ENCODE results near the gene DOP1A.
"Not testable (repeated sequence)": the region's sequence is repeated elsewhere in the genome, so short reads cannot be mapped to it uniquely, and the experiment has no call there.

Gene DOP1A

DNA sequence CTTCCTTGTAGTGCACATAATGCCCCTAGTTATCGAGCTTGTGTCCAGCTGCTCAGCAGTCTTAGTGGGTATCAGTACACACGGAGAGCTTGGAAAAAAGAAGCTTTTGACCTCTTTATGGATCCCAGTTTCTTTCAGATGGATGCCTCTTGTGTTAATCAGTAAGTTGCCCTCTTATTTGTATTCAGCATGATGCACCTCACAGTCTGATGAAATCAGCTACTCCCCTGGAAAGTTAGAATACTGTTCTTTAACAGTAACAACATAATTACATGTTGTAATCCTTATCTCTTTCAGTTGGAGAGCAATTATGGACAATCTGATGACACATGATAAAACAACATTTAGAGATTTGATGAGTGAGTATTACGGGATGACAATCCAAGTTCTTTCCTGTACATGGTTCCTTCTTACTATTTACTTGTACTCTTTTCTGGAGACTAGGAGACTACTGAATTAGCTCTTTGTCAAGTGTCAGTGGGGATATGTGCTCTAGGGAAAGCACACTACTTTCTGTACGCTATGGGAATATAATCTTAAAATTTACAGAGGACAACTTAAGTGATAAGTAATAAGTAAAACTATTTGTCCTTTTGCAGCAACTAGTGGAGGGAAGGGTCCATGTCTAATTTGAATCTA, 86.5 kb downstream of the DOP1A start:
- DNase-seq = no peak

DNA sequence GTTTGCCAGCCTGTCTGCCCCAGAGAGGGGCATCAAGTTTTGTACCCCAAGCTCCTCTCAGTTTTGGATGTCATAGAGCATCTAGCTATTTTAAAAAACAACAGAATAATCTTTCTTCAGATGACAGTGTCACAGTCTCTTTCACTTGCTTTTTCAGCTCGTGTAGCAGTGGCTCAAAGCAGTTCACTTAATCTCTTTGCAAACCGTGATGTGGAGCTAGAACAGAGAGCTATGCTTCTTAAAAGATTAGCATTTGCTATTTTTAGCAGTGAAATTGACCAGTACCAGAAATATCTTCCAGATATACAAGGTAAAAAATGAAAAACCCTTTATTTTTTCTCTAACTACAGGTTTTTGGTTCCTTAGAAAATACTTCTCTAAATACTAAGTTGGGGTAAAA, 88.3 kb downstream of the DOP1A start:
- no peak for DNase-seq

DNA sequence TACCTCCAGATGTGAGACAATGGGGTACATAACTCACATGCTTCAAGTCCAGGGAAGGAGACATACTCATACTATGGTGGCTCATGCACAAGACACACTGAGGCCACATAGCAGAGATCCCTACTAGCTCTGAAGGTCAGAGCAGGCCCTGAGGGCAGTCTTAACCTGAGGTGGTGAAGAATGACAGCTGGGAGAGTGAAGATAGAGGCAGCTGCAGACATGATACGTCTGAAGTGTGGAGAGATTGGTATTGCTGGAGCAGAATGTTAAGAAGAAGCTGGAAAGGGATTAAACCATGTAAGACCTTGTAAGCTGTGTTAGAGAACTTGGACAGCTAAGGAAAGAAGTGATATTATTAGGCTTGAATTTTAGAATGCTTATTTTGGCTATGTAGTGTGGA, 92.7 kb downstream of the DOP1A start:
- DNase-seq = no peak

DNA sequence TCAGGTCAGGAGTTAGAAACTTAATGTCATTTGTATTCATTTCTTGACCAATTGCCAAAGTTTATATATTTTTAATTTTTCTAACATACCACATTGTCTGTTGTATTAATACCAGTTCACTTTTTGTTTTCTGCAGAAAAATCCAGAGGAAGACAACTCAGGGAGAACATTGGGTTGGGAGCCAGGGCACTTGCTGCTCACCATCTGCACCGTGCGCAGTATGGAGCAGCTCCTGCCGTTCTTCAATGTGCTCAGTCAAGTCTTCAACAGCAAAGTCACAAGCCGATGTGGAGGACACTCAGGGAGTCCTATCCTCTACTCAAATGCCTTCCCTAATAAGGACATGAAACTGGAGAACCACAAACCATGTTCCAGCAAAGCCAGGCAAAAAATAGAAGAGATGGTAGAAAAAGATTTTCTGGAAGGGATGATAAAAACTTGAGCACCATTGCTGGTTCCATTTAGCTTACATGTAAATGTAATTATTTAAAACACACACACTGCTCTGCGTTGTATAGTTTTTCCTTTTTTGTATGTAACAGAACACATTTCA, 100.3 kb downstream of the DOP1A start:
- DNase-seq = no peak

DNA sequence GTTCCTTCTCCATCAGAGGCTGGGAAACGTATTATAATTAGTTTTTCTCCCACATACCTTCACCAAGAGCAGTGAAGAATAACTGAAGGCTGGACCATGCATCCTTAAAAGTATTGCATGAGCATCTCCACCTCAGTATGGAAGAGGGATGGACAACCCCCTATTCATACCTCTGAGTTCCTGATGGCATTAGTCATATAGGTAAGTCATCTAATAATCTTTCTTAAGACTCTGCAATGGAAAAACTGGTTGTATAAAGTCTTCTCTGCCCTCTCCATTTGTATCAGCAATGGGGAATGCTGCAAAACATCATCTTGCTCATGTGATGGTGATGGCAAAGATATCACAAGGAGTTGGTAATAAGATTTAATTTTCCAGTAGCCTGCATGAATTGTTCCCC, 101.1 kb downstream of the DOP1A start:
- DNase-seq = no peak

DNA sequence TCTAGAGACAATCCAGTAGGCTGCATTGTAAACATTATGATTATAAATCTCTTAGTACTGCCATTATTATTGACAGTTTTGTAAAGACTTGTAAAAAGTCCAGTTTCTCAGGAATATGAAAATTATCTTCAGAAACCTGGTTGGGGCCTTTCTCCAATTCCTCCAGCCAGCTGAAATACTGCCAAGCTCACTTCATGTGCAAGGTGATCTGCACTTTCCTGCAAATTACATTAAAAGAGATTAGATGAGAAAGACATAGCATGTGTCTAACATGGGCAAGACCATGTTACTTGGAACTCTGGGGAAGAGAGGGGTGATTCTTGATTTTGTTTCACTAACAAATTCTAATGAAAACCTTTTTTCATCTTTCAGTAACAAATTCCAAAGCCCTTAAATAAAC, 101.6 kb downstream of the DOP1A start:
- no peak for DNase-seq

DNA sequence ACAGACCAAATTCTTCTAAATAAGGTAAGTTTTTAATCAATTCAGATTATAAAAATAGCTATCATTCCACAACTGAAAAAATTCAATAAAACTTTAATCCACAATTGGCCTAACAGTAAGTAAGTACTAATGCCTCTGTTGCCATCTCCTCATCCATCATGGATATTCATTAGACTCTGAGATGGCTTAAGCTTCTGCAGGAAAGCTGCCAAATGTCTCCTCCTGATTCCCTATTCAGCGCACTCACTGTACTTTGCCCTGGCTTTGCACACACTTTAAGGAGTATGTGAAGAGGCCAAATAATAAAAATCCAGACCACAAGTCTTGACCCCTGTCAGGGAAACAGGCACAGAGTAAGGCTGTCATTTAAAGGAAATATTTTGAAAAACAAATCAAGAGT, 102.0 kb downstream of the DOP1A start:
- DNase-seq = no peak

DNA sequence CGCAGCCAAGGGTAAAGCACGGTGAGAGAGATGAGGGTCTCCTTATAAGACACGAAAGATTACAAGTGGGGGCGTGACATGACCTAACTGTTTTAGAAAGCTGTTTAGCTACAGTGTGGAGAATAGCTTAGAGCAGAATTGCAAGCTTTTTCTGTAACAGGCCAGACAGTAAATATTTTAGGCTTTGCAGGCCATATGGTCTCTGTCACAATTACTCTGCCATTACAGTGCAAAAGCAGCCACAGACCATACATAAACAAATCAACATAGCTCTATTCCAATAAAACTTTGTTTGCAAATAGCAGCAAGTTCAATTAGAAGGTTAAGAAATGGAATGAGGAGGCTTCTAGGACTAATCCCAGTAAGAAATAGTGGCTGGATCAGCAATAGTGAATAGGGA, 108.8 kb downstream of the DOP1A start:
- DNase-seq = no peak

DNA sequence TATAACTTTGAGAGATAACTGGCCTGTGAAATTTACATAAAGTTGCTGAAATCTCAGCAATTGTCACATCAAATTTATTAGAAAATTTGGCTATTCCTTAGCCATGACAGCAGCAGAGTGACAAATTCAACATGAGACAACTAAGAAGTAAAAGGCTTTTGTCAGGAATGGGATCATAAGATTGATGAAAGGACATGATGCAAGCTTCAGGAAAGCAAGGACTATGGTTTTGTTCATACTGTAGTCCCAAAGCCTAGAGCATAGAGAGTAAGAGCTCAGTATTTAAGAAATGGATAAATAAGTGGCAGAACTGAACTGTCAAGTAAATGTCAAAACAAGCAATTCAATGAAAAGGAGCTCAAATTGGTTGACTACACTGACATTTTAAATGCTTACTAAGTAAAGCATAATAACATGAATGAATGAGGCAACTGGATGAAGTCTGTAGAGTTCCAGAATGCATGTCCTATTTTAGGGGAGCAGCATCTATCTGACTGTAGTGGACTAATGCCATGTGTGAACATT, 113.0 kb downstream of the DOP1A start:
- DNase-seq = no peak

DNA sequence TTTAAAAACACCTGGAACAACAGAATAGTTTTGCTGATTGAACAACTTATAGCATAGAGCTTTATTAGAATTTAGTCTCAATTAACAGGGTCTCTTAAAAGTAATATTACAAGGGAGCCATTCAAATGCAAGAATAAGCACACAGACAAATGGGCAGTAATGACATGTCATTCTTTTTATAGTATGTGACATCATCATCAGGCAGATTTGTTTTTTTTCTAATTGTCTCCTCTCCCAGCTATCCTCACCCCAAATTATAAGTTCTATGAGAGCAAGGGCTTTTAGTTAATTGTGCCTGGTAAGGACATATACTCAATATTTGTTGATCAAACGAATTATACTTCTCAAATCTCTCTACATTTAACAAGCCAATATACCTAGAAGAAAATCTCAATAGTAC, 114.6 kb downstream of the DOP1A start:
- no peak for DNase-seq

DNA sequence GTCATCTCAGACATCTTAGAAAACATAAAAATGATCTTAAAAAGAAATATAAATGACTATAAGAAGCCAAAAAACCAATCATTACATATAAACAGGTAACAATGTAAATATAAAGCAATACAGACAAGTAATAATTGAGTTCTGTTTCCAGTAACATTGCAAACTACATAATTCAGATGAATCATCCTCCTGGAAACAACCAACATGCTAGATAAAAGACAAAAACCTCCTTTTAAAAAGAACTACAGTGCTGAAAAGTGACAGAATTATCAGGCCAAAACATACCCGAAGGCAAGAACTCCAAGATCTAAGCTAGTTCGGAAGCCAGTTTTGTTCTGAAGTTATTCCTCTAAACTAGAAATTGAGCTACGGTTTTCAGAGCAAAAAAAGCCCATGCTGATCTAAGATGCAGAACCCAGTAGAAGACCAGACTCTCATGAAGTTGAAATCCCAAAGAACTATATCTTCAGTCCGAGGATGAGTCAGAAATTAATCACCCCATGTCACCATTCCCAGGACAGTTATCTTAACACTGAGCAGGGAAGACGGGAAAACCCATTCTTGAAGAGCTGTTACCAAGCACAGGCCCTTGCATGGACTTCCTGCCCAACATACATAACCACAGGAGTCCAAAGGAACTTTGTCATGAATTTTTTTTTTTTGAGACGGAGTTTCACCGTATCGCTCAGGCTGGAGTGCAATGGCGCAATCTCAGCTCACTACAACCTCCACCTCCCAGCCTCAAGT, 115.8 kb downstream of the DOP1A start:
- no peak for DNase-seq

DNA sequence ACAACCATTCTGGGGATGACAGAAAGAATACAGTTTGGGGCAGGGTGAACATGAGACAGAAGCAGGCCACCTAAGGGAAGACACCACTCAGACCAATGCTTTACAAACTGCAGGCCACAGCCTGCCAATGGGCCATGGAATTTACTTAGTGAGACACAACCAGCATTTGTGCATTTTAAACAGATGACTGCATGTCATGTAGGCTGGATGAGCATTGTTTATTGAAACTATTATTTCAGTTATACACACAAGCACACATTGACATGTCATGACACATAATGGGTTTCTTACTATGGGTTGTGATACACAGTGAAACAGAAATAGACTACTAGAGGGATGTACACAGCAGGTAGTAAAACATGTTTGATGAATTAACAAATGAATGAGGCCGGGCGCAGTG, 117.6 kb downstream of the DOP1A start:
- no peak for DNase-seq

DNA sequence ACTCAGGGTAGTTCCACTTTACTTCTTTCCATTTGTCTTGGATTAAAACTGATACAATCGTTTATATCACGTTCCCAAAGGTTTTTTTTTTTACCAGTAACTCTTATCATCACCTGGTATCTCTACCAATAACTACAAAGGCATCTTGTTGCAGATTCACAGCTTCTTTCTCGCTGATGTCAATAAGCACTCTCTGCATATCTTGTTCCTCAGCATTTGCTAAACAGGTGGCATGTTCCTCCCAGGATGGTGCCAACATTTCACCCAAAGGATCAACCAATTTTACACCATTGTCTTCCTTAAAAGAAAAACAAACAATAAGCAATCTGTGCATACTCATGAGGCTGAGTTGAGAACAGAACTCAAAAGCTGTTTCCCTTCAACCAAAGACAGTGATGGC, 121.0 kb downstream of the DOP1A start:
- DNase-seq = no peak

DNA sequence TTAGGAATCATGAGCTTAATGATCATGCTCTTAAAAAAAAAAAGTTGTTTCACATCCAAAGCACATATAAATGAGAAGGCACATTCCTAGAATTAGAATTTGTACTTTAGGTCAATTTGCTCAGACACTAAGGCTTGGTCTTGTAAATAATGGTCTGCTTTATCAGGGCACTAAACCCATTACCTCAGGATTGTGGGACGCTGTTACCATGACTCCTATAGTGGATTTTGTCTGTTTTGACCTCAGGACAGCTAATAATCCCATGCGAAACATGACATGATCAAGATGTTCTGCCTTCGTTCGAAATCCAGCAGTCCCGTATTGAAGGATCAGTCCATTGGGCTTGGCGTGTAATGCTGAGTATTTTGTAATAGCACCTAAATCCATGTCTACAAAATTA, 123.2 kb downstream of the DOP1A start:
- no peak for DNase-seq

DNA sequence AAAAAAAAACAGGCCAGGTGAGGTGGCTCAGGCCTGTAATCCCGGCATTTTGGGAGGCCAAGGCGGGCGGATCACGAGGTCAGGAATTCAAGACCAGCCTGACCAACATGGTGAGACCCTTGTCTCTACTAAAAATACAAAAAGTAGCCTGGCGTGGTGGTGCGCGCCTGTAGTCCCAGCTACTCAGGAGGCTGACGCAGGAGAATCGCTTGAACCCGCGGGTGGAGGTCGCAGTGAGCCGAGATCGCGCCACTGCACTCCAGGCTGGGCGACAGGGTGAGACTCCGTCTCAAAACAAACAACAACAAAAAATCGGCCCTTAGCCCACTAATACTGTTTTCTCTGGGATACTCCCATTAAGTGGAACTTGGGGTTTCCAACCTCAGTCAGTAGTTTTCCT, 124.5 kb downstream of the DOP1A start:
- DNase-seq = not testable (repeated sequence)

DNA sequence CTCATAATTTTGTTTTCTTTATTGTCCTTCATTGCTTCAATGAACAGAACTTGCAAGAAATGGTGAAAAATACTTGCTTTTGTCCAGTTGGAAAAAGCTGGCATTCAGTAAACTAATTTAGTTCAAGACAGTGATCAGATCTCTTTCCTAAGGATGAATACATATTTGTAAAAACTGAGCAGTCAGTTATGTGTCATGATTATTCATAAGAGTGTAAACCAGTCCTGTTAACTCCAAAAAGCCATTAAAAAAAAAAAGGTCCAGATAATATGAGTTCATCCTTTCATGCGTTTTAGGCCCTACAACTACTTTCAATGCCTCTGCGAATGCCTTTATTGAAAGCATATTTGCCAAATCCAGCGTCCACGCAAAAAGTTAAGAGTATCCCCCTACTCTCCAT, 125.0 kb downstream of the DOP1A start:
- DNase-seq = peak in 1 of 2 experiments; percentile 16

DNA sequence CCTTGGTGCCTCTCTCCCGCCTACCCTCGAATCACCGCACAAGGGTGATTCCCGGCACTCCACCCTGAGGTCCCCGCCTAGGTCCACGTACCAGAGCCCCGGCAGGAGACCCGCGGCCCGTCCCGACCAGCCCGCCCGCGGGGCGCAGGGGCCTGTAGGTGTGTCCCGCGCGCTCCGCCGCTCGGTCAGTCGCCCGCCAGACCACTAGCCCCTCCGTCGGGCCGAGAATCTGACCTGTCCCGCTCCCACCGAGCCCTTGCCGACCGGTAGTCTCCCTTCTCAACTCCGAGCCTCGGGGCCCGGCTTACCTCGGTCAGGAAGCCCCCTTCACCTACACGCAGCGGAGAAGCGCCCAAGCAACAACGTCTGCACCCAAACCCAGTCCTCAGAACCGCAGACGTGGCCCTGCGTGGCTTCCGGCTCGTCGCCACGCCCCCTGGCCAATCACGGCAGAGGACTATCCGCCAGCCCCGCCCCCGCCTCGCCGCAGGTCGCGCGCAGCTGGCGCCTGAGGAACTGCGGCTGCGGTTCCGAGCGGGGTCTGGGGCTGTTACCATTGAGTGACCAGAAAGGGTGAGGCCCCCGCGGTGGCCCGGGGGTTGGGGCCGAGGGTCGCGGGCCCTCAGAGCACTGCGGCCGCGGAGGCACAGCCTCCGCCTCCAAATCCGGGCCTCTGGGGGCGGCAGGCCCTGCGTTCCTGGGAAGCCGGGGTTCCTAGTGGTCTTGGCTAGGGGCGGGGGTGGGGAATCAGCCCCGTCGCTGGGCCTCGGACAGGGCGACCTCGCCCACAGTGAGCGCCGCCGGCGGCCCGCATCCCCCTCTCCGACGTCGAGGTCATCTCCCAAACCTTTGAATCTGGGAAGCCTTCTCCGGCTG, 125.6 kb downstream of the DOP1A start, which contains the start of the genes PGM3 and RWDD2A:
Gene PGM3 (minus strand): TSS at position 395 of the 876 bp plus-strand sequence. CDS start 2,253 bp downstream, outside the sequence.
Gene RWDD2A (plus strand): TSS at position 487 of the 876 bp plus-strand sequence. CDS start 1,095 bp downstream, outside the sequence.
- peak; percentile 70 to 76 for DNase-seq

DNA sequence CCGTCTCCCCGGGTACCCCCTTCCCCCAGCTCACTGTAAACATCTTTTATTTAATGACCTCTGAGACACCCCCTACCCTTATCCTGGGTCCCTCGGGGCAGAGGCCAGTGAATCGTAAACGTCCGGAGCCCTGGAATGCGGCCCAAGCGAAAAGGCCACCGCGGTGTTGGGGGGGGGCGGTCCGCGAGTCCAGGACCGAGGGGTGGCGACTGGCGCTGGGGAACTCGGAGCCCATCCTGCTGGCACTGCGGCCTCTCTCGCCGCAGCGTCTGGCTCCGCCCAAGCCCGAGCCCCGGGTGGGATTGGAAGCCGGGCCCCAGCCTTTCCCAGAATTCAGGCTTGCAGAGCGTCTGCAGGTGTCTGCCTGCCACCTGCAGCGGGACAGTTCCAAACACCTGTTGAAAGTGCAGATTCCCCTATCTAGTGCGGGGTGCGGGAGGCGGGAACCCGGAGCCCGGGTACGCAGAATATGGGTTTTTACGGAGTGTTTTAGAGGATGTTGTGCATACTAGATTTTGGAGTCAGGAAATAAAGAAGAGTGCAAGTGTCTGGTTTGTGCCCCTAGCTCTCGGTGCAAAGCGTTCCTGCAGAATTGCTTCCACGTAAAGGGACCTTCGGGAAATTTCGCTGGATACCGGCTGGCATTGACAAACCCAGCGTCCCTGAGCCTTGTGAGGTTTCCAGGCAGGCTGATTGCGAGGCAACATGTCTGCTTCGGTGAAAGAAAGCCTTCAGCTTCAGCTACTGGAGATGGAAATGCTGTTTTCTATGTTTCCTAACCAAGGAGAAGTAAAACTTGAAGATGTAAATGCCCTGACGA, 126.5 kb downstream of the DOP1A start:
- no peak for DNase-seq

DNA sequence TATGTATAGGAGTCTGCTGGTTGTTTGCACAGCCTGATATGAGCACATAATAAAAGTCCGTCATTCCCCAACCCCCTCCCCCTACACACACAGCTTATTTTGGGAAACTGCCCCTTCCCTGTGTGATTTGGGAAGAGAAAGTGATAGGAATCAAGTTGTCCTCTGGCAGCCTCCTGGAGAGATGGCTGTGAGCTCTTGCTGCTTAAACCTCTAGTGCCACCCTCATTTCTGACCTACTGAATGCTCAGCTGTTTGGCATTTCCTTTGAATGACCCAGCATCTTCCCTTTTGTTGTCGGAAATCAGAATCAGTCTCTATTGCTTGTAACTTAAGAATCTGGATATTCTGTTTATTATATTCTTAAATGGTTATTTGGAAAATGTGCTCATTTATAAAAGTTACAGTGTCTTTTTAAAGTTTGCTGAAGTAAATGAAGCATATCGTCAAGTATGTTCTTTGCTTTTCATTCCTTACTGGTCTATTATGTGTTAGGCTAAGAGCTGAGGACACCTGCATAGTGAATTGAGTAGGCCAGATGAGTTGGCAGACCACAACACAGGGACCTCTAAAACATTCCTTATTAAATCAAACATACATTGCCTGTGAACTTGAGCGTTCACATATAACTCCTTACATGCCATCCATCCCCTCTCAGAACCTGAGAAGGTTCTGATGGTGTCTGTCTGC, 131.2 kb downstream of the DOP1A start:
- DNase-seq = no peak

DNA sequence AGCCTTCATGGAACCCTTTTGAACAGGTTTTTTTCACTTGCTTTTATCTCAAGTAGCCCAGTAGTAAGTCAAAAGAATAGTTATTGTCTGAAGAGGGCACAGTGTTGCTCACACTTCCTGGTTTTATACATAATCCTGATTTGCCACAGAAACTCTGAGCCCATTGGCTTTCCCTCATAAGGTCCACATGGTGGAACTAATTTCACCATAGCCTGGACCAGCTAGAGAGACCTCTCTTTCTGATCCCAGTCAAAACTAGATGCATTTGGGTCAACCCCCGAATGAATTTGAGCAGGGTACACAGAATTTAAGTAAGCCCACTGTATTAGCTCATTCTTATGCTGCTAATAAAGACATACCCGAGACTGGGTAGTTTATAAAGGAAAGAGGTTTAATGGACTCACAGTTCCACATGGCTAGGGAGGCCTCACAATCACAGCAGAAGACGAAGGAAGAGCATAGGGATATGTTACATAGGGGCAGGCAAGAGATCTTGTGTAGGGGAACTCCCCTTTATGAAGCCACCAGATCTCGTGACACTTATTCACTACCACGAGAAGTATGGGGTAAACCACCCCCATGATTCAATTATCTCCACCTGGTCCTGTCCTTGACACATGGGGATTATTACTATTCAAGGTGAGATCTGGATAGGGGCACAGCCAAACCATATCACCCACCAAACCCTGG, 131.8 kb downstream of the DOP1A start:
- no peak for DNase-seq

DNA sequence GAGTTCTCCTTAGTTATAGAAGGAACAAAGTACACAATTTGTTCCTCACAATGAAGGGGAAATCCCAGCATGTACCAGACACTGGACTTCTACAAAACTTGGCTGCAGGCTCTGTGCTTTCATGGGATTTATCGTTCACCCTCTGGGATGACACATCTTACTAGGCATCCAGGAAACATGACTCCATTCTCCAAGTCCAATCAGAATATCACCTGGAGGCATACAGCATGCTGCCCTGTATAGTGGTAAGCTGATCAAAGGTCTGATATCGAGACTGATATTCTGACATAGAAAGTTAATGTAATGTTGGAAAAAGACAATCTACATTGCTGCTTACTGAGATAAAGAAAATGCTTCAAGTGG, 132.4 kb downstream of the DOP1A start:
- DNase-seq = no peak
